ENCODE data around the gene CDC37.
"Not testable (repeated sequence)": the region's sequence is repeated elsewhere in the genome, so short reads cannot be mapped to it uniquely, and the experiment has no call there.

The CDC37 gene

DNA sequence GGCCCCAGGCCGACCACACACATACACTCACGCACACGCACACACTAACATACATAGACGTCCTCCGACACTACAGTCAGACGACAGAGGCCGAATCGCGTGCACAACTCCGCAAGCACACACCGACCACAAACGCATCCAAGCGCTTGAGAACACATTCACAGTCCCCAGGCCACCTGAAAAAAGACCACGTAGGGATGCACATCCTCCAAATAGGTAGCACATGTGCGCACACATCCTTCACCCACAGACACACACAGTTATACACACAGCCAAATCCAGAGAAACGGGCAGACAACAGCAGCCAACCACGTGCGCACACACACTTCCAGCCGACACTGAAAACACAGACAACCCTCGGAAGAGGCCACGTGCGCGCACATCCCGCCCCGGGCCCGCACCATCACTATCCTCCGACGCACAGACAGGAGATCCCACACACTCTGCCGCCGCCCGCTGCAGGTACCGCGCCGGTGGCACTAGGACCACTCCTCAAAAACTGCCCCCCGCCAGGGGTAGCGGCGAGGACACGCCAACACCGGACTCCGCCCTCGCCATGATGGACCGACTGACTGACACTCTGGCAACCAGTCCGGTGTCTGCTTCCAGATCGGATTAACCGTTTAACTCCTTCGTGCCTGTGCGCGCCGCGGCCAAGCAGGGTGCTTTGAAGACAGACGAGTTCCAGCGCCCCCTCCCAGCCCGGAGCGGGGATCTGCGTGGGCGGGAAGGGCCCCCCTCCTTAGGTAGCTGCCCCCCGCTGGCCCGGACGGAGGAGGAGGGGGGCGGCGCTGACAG, 16.5 kb upstream of the CDC37 start:
- DNase-seq (ENCODE audit: low spot score) = peak; percentile 60

DNA sequence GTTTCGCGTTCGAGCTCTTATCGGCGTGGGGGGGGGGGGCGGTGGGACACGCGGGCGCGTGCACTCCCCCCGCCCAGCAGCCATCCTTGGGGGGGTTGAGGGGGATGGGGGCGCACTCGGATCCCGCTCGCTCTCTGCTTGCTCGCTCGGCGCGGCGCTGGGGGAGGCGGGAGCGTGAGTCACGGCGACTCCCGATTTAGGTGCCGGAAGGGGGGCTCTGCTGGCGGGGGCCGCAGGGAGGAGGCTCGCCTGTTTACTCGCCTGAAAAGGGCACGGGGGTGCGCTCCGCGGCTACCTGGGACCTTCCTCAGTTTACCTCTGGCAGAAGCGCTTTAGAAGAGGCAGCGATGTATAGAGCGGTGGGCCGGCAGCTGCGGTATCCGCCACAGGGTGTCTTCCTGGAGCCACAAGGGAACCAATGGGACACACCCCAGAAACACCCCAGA, 15.9 kb upstream of the CDC37 start:
- DNase-seq (ENCODE audit: low spot score) = peak; percentile 58

DNA sequence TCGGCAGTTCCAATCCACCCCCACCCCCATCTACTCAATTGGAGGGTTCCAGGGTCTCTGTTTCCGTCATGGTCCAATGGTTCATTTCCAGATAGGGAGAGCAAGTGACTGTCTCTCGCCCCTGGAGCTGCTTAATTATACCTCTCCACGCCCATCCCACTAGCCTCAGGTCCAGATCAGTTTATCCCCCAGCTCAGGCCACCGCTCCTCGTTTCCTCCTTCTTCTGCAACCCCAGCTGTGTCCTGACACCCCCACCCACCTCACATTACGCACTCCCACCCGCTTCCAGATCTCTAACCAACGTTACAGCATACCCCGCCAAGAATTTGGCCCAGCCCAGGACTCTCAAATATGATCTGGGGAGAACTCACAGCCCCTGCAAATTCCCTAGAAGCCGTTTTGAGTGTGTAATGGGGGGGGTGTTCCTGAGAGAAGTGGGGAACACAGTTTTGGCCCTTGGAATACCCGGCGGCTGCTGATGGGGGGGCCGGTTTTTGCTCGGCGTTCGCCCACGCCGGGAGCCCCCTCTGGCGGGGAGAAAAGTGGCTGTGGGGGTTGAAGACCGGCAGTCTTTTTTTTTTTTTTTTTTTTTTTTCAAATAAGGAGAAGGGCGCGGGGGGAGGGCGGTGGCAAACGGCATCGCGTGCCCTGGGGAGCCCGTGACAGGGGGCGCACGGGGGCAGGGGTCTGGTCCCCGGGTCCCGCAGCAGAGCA, 15.3 kb upstream of the CDC37 start:
- DNase-seq (ENCODE audit: low spot score) = no peak

DNA sequence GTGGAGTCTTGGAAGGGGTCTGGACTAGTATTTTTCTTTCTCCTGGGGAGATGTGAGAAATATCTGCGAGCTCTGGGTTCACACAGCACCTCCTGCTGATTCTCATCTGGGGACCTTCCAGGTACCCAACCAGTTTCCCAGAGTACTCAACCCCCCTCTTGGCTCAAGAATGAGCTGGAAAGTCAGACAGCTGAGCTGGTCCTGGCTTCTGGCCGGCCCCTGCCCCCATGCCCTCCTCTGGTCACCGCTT, 14.8 kb upstream of the CDC37 start:
- no peak for DNase-seq (ENCODE audit: low spot score)

DNA sequence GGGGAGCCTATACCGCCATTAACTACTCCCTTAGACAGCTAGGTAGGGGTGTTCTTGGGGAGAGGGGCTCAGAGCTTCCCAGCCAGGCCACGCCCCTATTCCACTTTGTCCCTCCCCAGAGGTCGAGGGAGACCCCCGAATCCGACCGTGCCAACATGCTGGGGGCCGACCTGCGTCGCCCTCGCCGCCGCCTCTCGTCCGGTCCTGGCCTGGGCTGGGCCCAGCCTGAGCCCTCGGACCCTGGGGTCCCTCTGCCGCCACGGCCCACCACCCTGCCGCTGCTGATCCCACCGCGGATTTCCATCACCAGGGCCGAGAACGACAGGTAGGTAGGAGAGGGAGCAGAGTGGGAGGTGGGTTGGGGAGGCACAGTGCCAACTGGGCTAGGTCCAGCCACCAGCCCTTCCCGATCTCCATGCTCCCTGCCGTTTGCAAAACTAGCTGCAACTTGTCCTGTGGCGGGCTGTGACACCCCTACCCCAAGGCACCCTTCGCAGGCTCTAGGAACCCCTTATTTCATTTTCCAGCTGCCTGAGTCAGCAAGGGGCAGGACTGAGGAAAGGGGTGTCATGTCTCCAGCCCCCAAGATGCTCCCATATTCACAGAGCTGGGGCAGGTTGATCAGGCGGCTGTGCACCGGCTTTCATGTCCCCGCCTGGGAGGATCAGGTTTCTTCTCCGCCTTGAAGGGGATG, 14.3 kb upstream of the CDC37 start:
- DNase-seq (ENCODE audit: low spot score) = no peak

DNA sequence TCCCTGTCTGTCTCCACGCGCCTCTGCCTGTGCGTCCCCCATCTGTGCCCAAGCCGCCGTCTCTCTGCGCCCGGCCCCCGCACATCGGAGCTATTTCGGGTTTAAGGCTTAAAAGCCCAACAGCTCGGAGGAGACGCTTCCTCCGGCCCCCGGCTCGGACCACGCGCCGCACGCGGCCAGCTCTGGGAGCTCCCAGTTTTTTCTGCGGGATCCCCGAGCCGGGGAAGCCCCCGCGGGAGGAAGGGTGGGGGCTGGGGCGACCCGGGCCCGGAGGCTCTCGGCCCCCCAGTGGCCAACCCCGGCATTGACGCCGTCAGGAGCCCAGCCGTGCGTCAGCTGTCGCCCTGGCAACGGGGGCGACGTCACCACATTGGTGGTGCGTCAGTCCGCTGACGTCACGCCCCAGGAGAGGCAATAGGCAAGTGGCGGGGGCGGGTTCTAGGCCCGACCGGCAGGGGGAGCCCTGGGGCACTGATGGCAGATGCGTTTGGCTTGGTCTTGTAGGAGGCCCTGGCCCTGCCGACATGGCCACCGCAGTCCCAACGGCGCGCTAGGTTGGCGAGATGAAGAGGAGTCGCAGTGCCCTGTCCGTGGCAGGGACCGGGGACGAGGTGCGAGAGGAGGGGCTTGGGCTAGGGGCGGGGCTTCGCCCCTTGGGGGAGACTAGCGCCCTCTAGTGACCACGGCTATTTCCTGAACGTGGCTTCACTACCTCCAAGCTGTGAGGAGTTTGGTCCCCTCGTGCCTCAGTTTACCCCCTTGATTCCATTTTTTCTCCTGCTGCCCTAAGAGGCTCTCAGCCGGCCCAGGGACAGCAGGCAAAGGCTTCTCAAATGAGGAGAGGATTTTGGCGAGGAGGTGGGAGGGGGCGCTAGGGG, 13.3 kb upstream of the CDC37 start:
- DNase-seq (ENCODE audit: low spot score) = peak; percentile 95

DNA sequence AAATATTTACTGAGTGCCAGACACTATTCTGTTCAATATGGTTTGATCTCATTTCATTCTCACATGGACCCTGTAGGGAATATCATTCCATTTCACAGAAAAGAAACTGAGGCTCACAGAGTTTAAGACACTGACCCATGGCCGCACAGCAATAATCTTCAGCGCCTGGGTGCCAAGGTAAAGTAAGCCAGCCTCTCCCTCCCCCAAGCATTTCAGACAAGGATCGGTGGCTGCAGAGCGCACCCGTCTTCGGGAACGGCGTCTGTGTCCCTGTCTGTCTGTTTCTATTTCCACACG, 12.7 kb upstream of the CDC37 start:
- DNase-seq (ENCODE audit: low spot score) = no peak

DNA sequence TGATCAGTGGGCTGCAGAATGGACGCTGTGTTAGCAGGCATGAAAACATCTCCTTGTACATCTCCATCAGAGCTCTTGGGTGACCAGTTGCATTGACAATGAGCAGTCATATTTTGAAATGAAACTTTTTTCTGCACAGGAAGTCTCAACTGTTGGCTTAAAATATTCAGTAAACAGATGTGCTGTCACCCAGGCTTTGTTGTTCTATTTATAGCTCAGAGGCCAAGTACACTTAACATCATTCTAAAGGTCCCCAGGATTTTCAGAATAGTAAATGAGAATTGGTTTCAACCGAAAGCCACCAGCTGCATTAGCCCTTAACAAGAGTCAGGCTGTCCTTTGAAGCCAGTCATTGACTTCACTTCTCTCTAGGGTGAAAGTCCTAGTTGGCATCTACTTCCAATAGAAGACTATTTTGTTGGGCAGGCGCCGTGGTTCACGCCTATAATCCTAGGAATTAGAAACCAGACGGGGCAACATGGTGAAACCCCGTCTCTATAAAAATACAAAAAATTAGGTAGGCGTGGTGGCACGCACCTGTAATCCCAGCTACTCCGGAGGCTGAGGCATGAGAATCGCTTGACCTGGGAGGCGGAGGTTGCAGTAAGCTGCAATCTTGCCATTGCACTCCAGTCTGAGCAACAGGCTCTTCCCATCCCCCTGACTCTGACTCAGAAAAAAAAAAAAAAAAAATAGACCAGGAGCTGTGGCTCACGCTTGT, 9.1 kb upstream of the CDC37 start:
- DNase-seq (ENCODE audit: low spot score) = no peak

DNA sequence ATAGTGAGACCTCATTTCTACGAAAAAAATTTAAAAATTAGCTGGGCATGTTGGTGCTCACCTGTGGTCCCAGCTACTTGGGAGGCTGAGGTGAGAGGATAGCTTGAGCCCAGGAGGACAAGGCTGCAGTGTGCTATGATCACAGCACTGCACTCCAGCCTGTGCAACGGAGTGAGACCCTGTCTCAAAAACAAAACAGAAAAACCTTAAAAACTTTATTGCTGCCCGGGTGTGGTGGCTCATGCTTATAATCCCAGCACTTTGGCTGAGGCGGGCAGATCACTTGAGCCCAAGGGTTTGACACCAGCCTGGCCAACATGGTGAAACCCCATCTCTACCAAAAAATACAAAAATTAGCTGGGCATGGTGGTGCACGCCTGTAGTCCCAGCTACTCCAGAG, 7.9 kb upstream of the CDC37 start:
- DNase-seq (ENCODE audit: low spot score) = not testable (repeated sequence)

DNA sequence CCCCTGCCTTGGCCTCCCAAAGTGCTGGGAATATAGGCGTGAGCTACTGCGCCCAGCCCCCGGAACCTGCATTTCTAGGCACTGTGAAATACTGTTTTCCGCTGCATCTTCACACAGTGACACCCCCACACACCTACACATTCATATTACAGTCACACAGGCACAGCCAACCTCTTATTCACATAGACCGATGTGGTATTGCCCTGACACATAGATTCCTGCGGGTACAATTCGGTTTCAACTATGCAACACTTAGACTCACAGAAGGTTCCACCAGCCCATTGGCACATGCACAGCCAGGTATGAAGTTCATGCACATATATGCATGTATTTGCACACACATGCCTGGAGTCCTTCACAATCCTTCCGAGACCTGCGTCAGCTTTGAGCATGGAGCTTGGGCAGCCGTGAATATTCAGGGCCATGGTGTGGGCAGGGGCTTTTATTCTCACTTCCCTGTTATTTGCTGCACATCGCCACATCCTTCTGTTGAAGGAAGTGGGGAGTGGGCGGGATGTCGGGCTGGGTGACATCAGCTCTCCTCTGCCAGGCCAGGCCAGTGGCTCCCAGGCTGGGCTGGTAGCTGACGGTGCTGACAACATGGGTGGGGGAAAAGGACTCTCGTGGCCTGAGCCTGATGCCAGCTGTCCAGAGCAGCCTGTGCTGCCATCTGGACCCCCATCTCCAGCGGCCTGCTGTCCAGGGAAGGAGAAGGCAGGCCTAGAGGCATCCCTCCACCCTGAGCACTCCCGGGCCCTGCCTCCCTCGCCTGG, 5.4 kb upstream of the CDC37 start:
- no peak for DNase-seq (ENCODE audit: low spot score)

DNA sequence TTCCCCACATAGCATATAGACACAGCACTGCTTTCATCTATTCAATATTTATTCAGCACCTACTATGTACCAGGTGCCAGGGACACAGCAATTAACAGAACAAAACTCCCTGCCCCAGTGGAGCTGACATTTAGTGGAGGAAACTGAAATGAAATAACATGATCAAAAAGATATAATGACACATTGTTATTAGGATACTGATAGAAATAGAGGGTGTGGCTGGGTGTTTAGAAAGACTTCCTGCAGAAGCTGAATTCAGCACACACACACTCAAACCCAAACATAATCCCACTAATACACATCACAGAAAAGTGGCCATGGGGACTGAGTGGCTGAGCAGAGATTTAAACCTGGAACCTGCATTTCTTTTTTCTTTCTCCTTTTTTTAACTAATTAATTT, 3.8 kb upstream of the CDC37 start:
- DNase-seq (ENCODE audit: low spot score) = no peak

DNA sequence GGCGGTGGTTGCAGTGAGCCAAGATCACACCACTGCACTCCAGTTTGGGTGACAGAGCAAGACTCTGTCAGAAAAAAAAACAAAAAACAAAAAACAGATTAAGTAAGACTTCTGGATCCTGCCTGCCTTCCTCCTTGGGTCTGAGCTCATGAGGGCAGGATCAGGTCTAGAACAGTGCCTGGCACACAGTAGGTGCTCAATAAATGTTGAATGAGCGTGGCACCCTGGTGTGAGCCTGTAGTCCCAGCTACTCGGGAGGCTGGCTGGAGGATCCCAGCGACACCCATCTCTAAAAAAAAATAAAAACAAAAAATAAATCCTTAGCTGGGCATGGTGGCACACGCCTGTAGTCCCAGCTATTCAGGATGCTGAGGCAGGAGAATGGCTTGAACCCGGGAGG, 2.8 kb upstream of the CDC37 start:
- DNase-seq (ENCODE audit: low spot score) = no peak

DNA sequence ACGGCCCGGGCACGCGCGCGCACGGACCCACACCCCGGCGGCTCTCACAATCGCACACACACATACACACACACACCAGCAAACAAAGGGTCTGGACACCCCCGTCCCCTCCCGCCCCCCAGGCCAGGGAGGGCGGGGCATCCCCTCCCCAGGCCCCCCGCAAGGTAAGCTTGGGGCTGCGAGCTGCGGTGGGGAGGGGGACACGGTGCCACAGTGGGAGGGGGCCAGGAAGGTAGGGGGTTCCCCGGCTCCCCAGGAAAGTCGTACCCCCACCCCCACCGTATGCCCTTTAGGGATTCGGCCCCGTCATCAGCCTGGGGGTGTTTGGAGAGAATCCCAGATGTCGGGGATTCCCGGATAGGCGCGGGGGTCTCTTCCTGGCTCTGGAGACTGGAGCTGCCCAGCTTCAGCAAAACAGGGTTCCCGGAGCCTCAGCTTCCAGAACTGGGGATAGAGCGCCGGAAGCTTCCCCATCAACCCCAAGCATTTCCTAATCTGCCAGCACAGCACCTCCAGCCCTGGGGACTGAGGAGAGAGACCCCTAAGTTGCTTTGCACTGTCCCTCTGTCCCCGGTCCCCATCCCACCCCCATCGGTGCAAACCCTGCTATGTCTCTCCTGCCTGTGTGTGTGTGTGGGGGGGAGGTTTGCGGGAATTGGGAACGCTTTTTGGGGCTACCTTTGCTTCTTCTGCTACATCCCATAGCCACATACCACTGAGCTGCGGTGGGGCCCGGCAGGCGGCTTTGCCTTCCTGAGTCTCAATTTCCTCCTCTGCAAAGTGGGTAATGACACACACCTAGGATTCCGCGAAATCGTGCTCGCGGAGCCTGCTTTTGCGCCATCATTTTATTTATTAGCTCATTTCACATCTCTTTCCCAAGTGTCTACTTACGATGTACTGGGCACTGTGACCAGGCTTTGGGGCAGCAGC, 1.8 kb upstream of the CDC37 start:
- no peak for DNase-seq (ENCODE audit: low spot score)

DNA sequence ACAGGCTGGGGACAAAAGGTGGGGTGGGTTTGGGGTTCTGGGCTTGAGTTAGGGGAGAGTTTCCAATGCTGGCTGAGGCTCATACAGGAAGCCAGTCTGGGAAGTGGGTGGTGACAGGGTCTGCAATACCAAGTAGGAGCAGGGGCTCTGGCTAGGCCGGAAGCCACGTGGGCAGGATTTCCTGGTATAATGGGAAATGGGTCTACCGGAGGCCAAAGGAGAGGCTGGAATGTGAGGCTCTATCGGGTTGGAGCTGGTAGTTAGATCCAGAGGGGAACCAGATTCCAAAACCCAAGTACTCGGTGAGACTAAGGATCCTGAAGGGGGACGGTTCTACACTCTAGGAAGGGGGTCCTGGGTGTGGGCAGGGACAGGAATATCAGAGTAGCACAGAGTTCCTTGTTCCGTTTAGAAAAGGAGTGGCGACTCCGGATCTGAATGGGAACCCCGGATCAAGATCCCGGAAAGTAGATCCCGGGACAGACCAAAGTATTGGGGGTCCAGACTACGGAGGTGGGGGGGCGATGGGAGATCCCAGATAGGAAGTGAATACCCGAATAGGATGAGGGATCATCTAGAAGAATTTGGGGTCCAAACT, 802 bp downstream of the CDC37 start:
- no peak for DNase-seq (ENCODE audit: low spot score)

DNA sequence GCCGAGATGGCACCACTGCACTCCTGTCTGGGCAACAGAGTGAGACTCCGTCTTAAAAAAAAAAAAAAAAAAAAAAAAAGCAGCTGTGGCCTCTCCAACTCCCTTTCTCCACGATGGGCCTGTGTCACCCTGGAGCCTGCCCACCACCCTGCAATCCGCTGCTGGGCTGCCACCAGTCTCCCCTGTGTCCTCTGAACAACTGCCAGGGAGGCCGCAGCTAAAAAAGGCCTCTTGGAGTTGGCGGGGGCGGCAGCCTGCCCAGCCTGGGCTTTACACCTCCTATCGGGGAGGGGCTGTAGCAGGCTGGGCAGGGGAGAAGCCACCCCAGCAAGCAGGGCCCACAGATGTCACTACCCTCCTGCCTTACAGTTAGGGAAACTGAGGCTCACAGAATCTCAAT, 3.5 kb downstream of the CDC37 start:
- no peak for DNase-seq (ENCODE audit: low spot score)

DNA sequence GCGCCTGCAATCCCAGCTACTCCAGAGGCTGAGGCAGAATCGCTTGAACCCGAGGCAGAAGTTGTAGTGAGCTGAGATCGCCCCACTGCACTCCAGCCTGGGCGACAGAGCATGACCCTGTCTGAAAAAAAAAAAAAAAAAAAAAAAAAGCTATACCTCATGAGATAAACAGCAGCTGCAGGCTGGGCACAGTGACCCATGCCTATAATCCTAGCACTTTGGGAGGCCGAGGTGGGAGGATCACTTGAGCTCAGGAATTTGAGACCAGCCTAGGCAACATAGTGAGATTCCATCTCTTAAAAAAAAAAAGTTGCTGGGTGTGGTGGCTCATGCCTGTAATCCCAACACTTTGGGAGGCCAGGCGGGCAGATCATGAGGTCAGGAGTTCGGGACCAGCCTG, 4.0 kb downstream of the CDC37 start:
- not testable (repeated sequence) for DNase-seq (ENCODE audit: low spot score)

DNA sequence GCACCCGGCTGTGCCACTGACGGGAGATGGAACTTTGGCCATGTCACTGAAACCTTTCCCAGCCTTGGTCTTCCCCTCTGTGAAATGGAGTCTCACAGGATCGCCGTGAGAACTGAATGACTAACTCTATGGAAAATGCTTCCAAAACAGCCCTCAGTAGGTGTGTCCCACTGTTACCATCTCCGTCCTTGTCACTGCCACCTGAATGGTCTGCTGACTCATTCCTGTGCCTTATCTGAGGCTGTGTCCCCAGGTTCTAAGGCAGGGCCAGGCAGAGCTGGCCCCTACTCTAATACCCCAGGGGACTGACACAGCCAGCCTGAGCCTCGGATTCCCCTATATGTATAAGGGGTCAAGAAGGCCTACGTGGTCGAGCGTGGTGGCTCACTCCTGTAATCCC, 4.5 kb downstream of the CDC37 start:
- no peak for DNase-seq (ENCODE audit: low spot score)

DNA sequence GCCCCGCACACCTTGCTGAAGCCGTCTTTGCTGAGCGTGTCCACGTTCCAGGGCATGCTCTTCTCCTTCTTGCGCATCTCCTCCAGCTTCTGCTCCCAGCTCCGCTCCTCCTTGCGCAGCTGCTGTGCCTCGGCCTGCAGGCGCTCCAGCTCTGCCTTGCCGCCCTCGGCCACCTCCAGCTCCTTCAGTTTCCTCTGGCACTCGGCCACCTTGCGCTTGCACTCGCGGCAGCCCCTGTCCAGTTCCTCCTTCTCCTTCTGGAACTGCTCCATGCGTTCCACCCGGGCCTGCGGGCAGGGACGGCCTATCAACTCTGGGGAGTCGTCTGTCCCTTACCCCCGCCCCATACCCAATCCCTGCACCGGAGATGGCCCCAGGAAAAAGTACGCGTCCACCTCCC, 7.4 kb downstream of the CDC37 start:
- no peak for DNase-seq (ENCODE audit: low spot score)

DNA sequence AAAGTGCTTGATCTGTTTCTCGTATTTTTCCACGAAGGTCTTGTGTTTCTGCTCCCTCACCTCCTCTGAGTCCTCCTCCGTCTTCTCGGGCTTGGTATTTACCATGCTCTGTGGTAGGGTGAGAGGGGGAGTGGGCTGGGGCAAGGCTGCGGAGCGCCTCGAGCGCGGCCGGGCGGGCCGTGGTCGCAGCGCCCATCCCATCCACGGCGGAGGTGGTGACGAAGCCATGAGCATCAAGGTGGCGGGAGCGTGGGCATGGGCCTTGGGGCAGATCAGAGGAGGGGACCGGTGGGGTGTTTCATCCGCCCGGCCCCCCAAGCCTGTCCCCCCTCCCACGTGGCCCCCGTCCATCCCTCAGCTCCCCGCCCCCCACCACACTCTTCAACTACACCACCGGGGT, 7.9 kb downstream of the CDC37 start:
- no peak for DNase-seq (ENCODE audit: low spot score)

DNA sequence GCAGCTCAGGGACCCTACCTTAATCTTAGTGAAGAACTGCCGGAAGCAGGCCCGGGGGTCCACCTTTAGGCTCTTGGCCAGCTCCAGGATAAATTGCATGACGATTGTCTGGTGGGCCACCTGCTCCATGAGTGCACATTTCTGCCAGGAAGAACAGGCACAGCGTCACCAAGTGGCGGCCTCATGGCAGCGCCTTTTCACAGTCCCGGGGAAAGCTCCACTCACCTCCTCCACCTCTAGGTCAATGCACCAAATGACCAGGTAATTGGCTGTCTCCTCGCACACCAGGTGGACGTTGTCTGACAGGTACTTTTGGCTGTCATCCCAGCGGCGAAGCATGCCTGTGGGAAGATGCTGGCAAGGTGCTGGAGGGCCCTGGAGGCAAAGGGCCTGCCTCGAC, 8.3 kb downstream of the CDC37 start:
- no peak for DNase-seq (ENCODE audit: low spot score)
